Measurements from ENCODE around the gene RERG.

DNA sequence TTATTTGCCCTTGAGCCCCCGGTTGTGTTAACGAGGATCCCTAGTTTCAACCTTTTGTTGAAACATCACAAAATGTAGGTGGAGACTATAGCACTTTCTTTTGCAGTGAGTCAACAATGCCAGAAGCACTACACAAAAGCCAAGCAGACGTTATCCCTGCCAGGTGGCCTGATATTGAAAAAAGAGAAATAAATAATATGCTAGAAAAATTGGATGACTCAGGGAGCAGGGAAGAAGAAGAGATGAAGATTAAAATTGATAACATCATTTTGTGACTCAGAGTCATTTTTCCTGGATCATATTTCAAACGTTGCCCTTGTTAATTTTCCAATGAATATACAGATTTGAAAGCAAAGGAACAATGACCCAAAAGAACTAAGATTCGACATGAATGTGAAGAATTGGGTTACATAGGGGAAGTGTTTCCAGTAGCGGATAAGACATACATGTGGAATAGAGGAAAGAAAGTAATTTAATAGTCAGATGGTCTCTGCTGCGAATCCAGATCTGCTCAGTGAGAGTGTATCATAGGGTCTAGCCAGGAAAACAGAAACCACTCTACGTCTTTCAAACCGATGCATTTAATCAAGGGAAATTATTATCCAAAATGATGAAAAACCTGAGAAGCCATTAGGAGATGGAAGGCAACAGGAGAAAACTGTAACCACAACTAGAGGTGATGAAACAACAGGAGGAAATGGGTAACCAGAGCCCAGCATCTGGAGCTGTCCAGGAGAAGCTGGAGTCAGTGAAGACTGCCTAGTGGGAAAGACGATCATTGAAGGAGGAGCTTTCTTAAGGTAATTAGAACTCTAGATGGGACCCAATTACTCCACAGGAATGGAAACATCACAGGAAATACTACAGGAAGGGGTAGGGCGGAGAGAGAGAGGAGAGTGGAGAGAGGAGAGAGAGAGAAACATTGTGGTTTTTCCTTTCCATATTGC, 57.9 kb downstream of the RERG start:
- TF ChIP-seq, protein P1, sequence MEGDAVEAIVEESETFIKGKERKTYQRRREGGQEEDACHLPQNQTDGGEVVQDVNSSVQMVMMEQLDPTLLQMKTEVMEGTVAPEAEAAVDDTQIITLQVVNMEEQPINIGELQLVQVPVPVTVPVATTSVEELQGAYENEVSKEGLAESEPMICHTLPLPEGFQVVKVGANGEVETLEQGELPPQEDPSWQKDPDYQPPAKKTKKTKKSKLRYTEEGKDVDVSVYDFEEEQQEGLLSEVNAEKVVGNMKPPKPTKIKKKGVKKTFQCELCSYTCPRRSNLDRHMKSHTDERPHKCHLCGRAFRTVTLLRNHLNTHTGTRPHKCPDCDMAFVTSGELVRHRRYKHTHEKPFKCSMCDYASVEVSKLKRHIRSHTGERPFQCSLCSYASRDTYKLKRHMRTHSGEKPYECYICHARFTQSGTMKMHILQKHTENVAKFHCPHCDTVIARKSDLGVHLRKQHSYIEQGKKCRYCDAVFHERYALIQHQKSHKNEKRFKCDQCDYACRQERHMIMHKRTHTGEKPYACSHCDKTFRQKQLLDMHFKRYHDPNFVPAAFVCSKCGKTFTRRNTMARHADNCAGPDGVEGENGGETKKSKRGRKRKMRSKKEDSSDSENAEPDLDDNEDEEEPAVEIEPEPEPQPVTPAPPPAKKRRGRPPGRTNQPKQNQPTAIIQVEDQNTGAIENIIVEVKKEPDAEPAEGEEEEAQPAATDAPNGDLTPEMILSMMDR (conservative IDR thresholded peaks at IDR 0.05; ENCODE audit: low read depth, low read length) = no peak
- TF ChIP-seq BHLHE40 (IDR thresholded peaks at IDR 0.05; ENCODE audit: low read depth, low read length) = no peak
- TF ChIP-seq MAFK (IDR thresholded peaks at IDR 0.05; ENCODE audit: low read depth, low read length) = no peak
- no peak for TF ChIP-seq FOS (IDR thresholded peaks at IDR 0.05; ENCODE audit: low read depth, low read length)
- TF ChIP-seq CHD1 (IDR thresholded peaks at IDR 0.05; ENCODE audit: low read depth, low read length) = no peak
- TF ChIP-seq, protein P2, sequence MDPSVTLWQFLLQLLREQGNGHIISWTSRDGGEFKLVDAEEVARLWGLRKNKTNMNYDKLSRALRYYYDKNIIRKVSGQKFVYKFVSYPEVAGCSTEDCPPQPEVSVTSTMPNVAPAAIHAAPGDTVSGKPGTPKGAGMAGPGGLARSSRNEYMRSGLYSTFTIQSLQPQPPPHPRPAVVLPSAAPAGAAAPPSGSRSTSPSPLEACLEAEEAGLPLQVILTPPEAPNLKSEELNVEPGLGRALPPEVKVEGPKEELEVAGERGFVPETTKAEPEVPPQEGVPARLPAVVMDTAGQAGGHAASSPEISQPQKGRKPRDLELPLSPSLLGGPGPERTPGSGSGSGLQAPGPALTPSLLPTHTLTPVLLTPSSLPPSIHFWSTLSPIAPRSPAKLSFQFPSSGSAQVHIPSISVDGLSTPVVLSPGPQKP (IDR thresholded peaks at IDR 0.05; ENCODE audit: borderline replicate concordance, low read depth, low read length) = no peak

Measured in IMR-90 (cell line).